NT2/D1 (cell line): Measurements from ENCODE around the gene CPNE9.
A peak's percentile ranks its signal among the peaks of the same experiment; 100 is the strongest.

Experiments
- DNase-seq: peaks from one replicate; pipeline ENCODE4 v3.0.0-alpha.2; 2011; ENCODE audit warnings: low read depth, low spot score
- H3K27me3 ChIP-seq: 2 replicates; pipeline ENCODE4 v1.6.0; 2011; ENCODE audit warnings: mild to moderate bottlenecking; ENCODE audit not compliant: insufficient read length, insufficient read depth
- H3K36me3 ChIP-seq: 2 replicates; pipeline ENCODE4 v1.6.1; 2011; ENCODE audit warnings: mild to moderate bottlenecking, low read length, mixed read lengths; ENCODE audit not compliant: insufficient read depth, insufficient read length
- H3K4me1 ChIP-seq: 2 replicates; pipeline ENCODE4 v1.5.1; 2011; ENCODE audit not compliant: insufficient read depth, insufficient read length
- H3K4me3 ChIP-seq: 2 replicates; pipeline ENCODE4 v1.5.1; 2011; ENCODE audit warnings: low read depth; ENCODE audit not compliant: insufficient read length
- H3K9ac ChIP-seq: 2 replicates; pipeline ENCODE4 v1.6.0; 2011; ENCODE audit warnings: low read depth; ENCODE audit not compliant: insufficient read length
- H3K9me3 ChIP-seq: 2 replicates; pipeline ENCODE4 v1.5.1; 2011; ENCODE audit warnings: mild to moderate bottlenecking, low read length; ENCODE audit not compliant: insufficient read depth
- SUZ12 ChIP-seq: IDR thresholded peaks from 2 replicates; pipeline ENCODE4 v1.6.1; 2011; ENCODE audit not compliant: insufficient read length, insufficient read depth; ENCODE audit errors: extremely low read depth
- YY1 ChIP-seq: IDR thresholded peaks from 2 replicates; pipeline ENCODE4 v1.6.1; 2011; ENCODE audit not compliant: insufficient read length, insufficient read depth
- ZNF274 ChIP-seq: IDR thresholded peaks from 2 replicates; pipeline ENCODE4 v1.6.1; 2011; ENCODE audit warnings: mild to moderate bottlenecking, low read depth, low read length

CPNE9 gene

GRCh38 chr3:9742560-9742959 lies 38.9 kb downstream of the CPNE9 start:
- Histone ChIP-seq H3K9me3 (no peaks in the 10 kb centered on the region), H3K4me3 (no peak overlapping the region), H3K9ac (no peak overlapping the region), H3K4me1 (no peaks in the 10 kb centered on the region), H3K36me3 (peaks cover 100% of the 10 kb centered on the region), H3K27me3 (no peaks in the 10 kb centered on the region)
- DNase-seq, result no peak
- TF ChIP-seq YY1 (no peak), SUZ12 (no peak), ZNF274 (no peak)

- Histone ChIP-seq H3K4me1 (no peaks in the 10 kb centered on the region), H3K27me3 (no peaks in the 10 kb centered on the region), H3K4me3 (no peak overlapping the region), H3K9ac (no peak overlapping the region), H3K36me3 (peaks cover 100% of the 10 kb centered on the region), H3K9me3 (no peaks in the 10 kb centered on the region)
- no peak for DNase-seq
- no peak for TF ChIP-seq YY1
- TF ChIP-seq ZNF274, result no peak
- no peak for TF ChIP-seq SUZ12
Observed at GRCh38 chr3:9743548-9743947, 39.9 kb downstream of the CPNE9 start.

- Histone ChIP-seq H3K4me1 (no peaks in the 10 kb centered on the region), H3K27me3 (no peaks in the 10 kb centered on the region), H3K9ac (no peak overlapping the region), H3K9me3 (no peaks in the 10 kb centered on the region), H3K4me3 (no peak overlapping the region), H3K36me3 (peaks cover 95% of the 10 kb centered on the region)
- no peak for DNase-seq
- TF ChIP-seq YY1 (no peak), ZNF274 (no peak), SUZ12 (no peak)
Observed at GRCh38 chr3:9744162-9744561, 40.5 kb downstream of the CPNE9 start.

GRCh38 chr3:9745521-9745920 lies 41.9 kb downstream of the CPNE9 start:
- no peak overlapping the region for H3K9ac ChIP-seq
- TF ChIP-seq SUZ12 (no peak), YY1 (no peak), ZNF274 (no peak)
- no peak overlapping the region for H3K4me3 ChIP-seq
- no peak for DNase-seq
- no peaks in the 10 kb centered on the region for H3K4me1 ChIP-seq
- H3K36me3 ChIP-seq, result peaks cover 82% of the 10 kb centered on the region
- H3K27me3 ChIP-seq, result no peaks in the 10 kb centered on the region
- H3K9me3 ChIP-seq, result no peaks in the 10 kb centered on the region

DNA sequence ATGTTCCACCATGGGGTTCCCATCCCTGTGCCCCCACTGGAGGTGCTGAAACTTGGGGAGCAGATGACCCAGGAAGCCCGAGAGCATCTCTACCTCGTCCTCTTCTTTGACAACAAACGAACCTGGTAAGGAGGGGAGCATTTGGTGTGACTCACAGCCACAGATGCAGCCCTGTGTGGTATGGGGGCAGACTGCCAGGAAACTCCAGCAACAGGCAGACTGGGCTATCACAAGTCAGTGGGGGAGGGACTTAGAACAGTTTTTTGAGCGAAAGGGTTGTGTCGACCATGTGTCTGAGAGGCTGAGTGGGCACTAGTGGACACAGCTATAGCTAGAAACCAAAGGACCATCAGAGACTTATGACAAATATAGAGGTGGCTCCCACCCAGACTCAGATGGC lies 42.7 kb downstream of the CPNE9 start:
- Histone ChIP-seq H3K9ac (no peak overlapping the region), H3K9me3 (no peaks in the 10 kb centered on the region), H3K36me3 (peaks cover 80% of the 10 kb centered on the region), H3K4me1 (no peaks in the 10 kb centered on the region), H3K27me3 (no peaks in the 10 kb centered on the region), H3K4me3 (no peak overlapping the region)
- TF ChIP-seq SUZ12, result no peak
- no peak for TF ChIP-seq ZNF274
- no peak for TF ChIP-seq YY1
- DNase-seq, result no peak

GRCh38 chr3:9747267-9747666 lies 43.6 kb downstream of the CPNE9 start:
- DNase-seq, result no peak
- peaks cover 80% of the 10 kb centered on the region for H3K36me3 ChIP-seq
- no peaks in the 10 kb centered on the region for H3K27me3 ChIP-seq
- no peak overlapping the region for H3K4me3 ChIP-seq
- H3K9me3 ChIP-seq, result no peaks in the 10 kb centered on the region
- no peak for TF ChIP-seq ZNF274
- no peak for TF ChIP-seq YY1
- no peak overlapping the region for H3K9ac ChIP-seq
- H3K4me1 ChIP-seq, result no peaks in the 10 kb centered on the region

DNA sequence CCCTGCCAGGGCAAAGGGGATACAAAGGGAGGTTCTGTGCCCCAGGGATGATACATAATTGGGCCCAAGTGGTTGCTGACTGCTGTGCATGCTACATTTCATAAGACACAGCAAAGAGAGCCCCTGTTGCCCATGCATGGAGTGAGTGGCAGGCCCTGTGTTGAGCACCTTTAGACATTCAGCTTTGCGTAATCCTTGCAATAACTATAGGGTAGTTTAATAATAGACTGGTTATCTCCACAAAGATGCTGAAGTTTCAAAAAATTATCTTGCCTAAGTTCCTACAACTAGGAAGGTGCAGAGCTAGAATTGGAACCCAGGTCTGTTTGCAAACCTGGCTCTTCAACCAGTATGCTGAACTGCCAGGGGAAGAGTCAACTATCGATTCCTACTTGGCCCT lies 44.4 kb downstream of the CPNE9 start:
- Histone ChIP-seq H3K9me3 (no peaks in the 10 kb centered on the region), H3K36me3 (peaks cover 79% of the 10 kb centered on the region), H3K27me3 (no peaks in the 10 kb centered on the region), H3K9ac (no peak overlapping the region), H3K4me1 (no peaks in the 10 kb centered on the region), H3K4me3 (no peak overlapping the region)
- TF ChIP-seq YY1, result no peak
- no peak for TF ChIP-seq SUZ12
- no peak for TF ChIP-seq ZNF274
- DNase-seq, result no peak

- H3K9me3 ChIP-seq, result no peaks in the 10 kb centered on the region
- no peaks in the 10 kb centered on the region for H3K4me1 ChIP-seq
- no peak for DNase-seq
- no peaks in the 10 kb centered on the region for H3K27me3 ChIP-seq
- H3K36me3 ChIP-seq, result peaks cover 74% of the 10 kb centered on the region
- H3K9ac ChIP-seq, result peak overlapping the region; percentile 80
- TF ChIP-seq YY1 (no peak), ZNF274 (no peak), SUZ12 (no peak)
- peak overlapping the region; percentile 40 for H3K4me3 ChIP-seq
Observed at GRCh38 chr3:9749296-9749644, 45.6 kb downstream of the CPNE9 start.
